Measurements from ENCODE around the gene ACP4. TPM values are rescaled to one million over a fixed set of nuclear protein-coding genes. Genes with fewer than 3 reads are reported as not detected.
"Not testable (repeated sequence)": the region's sequence is repeated elsewhere in the genome, so short reads cannot be mapped to it uniquely, and the experiment has no call there.

Gene ACP4
- total and polyA plus RNA-seq, 2 experiments from 2014 or later: not detected

- under 1% methylated on average over 37 of the region's 40 CpGs for WGBS (ENCODE audit: low lambda C conversion rate, missing lambda C conversion rate)
- TF ChIP-seq, protein P1, sequence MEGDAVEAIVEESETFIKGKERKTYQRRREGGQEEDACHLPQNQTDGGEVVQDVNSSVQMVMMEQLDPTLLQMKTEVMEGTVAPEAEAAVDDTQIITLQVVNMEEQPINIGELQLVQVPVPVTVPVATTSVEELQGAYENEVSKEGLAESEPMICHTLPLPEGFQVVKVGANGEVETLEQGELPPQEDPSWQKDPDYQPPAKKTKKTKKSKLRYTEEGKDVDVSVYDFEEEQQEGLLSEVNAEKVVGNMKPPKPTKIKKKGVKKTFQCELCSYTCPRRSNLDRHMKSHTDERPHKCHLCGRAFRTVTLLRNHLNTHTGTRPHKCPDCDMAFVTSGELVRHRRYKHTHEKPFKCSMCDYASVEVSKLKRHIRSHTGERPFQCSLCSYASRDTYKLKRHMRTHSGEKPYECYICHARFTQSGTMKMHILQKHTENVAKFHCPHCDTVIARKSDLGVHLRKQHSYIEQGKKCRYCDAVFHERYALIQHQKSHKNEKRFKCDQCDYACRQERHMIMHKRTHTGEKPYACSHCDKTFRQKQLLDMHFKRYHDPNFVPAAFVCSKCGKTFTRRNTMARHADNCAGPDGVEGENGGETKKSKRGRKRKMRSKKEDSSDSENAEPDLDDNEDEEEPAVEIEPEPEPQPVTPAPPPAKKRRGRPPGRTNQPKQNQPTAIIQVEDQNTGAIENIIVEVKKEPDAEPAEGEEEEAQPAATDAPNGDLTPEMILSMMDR (IDR thresholded peaks at IDR 0.05; ENCODE audit: poor library complexity): no peak
- TF ChIP-seq EZH2phosphoT487 (IDR thresholded peaks at IDR 0.05; ENCODE audit: low read depth, severe bottlenecking, unreplicated experiment): no peak
- TF ChIP-seq EZH2 (IDR thresholded peaks at IDR 0.05; ENCODE audit: borderline replicate concordance): no peak
- H3K4me2 ChIP-seq: peak overlapping the region; percentile 73
- peak overlapping the region; percentile 45 for H2AFZ ChIP-seq
- H4K20me1 ChIP-seq (ENCODE audit: insufficient read depth, poor library complexity, severe bottlenecking): peaks cover 4% of the 10 kb centered on the region
- no peaks in the 10 kb centered on the region for H3K9me2 ChIP-seq (replicated peaks; ENCODE audit: insufficient read depth)
- no peaks in the 10 kb centered on the region for H3K36me3 ChIP-seq (replicated peaks; ENCODE audit: insufficient read depth, low read depth)
- H3K79me2 ChIP-seq: peaks cover 36% of the 10 kb centered on the region
- peak; percentile 53 for DNase-seq (ENCODE audit: low spot score)
- H3K9me3 ChIP-seq (ENCODE audit: low read depth): no peaks in the 10 kb centered on the region
- no peaks in the 10 kb centered on the region for H3K27me3 ChIP-seq
- peaks cover 8% of the 10 kb centered on the region for H3K4me1 ChIP-seq (ENCODE audit: insufficient read depth)
- H3K4me3 ChIP-seq: peak overlapping the region; percentile 82
- peak overlapping the region; percentile 98 for H3K27ac ChIP-seq
Measured at GRCh38 chr19:50803633-50804419, 13.6 kb downstream of the ACP4 start.

GRCh38 chr19:50804420-50805272, 14.4 kb downstream of the ACP4 start:
- peak overlapping the region; percentile 67 for H2AFZ ChIP-seq
- H3K36me3 ChIP-seq (replicated peaks; ENCODE audit: insufficient read depth, low read depth): no peaks in the 10 kb centered on the region
- no peak for TF ChIP-seq EZH2phosphoT487 (IDR thresholded peaks at IDR 0.05; ENCODE audit: low read depth, severe bottlenecking, unreplicated experiment)
- no peak for TF ChIP-seq EZH2 (IDR thresholded peaks at IDR 0.05; ENCODE audit: borderline replicate concordance)
- TF ChIP-seq, protein P1 (IDR thresholded peaks at IDR 0.05; ENCODE audit: poor library complexity): no peak
- no peaks in the 10 kb centered on the region for H3K9me2 ChIP-seq (replicated peaks; ENCODE audit: insufficient read depth)
- H3K27ac ChIP-seq: peak overlapping the region; percentile 98
- under 1% methylated on average over 59 of the region's 62 CpGs for WGBS (ENCODE audit: low lambda C conversion rate, missing lambda C conversion rate)
- peak; percentile 99 for DNase-seq (ENCODE audit: low spot score)
- H3K79me2 ChIP-seq: peaks cover 36% of the 10 kb centered on the region
- H4K20me1 ChIP-seq (ENCODE audit: insufficient read depth, poor library complexity, severe bottlenecking): peaks cover 4% of the 10 kb centered on the region
- peak overlapping the region; percentile 73 for H3K4me2 ChIP-seq
- peaks cover 8% of the 10 kb centered on the region for H3K4me1 ChIP-seq (ENCODE audit: insufficient read depth)
- H3K27me3 ChIP-seq: no peaks in the 10 kb centered on the region
- H3K4me3 ChIP-seq: peak overlapping the region; percentile 82
- H3K9me3 ChIP-seq (ENCODE audit: low read depth): no peaks in the 10 kb centered on the region

GRCh38 chr19:50808856-50809255, 18.6 kb downstream of the ACP4 start:
- Histone ChIP-seq H3K9me3 (ENCODE audit: low read depth) (no peaks in the 10 kb centered on the region), H2AFZ (no peak overlapping the region), H3K9me2 (replicated peaks; ENCODE audit: insufficient read depth) (no peaks in the 10 kb centered on the region), H3K4me1 (ENCODE audit: insufficient read depth) (no peaks in the 10 kb centered on the region), H4K20me1 (ENCODE audit: insufficient read depth, poor library complexity, severe bottlenecking) (no peaks in the 10 kb centered on the region), H3K4me3 (no peak overlapping the region), H3K27ac (no peak overlapping the region), H3K4me2 (no peak overlapping the region), H3K27me3 (no peaks in the 10 kb centered on the region), H3K36me3 (replicated peaks; ENCODE audit: insufficient read depth, low read depth) (no peaks in the 10 kb centered on the region), H3K79me2 (peaks cover 2% of the 10 kb centered on the region)
- DNase-seq (ENCODE audit: low spot score): no peak
- TF ChIP-seq EZH2 (IDR thresholded peaks at IDR 0.05; ENCODE audit: borderline replicate concordance): no peak
- TF ChIP-seq, protein P1 (IDR thresholded peaks at IDR 0.05; ENCODE audit: poor library complexity): no peak
- no peak for TF ChIP-seq EZH2phosphoT487 (IDR thresholded peaks at IDR 0.05; ENCODE audit: low read depth, severe bottlenecking, unreplicated experiment)
- WGBS (ENCODE audit: low lambda C conversion rate, missing lambda C conversion rate): 77% methylated on average over 1 of the region's 1 CpG

- H4K20me1 ChIP-seq (ENCODE audit: insufficient read depth, poor library complexity, severe bottlenecking); H3K9me3 ChIP-seq (ENCODE audit: low read depth); H2AFZ ChIP-seq; H3K36me3 ChIP-seq (replicated peaks; ENCODE audit: insufficient read depth, low read depth); H3K9me2 ChIP-seq (replicated peaks; ENCODE audit: insufficient read depth); H3K4me1 ChIP-seq (ENCODE audit: insufficient read depth); H3K4me2 ChIP-seq; H3K4me3 ChIP-seq; H3K27ac ChIP-seq; DNase-seq (ENCODE audit: low spot score); H3K79me2 ChIP-seq: not testable (repeated sequence)
- peaks cover 11% of the 10 kb centered on the region for H3K27me3 ChIP-seq
- 83% methylated on average over 1 of the region's 3 CpGs for WGBS (ENCODE audit: low lambda C conversion rate, missing lambda C conversion rate)
Measured at GRCh38 chr19:50811622-50812238, 21.5 kb downstream of the ACP4 start.

Measured in hepatocyte (in vitro differentiated cells).